ENCODE data around the gene ITPR2.
A peak's percentile ranks its signal among the peaks of the same experiment; 100 is the strongest.

The ITPR2 gene

DNA sequence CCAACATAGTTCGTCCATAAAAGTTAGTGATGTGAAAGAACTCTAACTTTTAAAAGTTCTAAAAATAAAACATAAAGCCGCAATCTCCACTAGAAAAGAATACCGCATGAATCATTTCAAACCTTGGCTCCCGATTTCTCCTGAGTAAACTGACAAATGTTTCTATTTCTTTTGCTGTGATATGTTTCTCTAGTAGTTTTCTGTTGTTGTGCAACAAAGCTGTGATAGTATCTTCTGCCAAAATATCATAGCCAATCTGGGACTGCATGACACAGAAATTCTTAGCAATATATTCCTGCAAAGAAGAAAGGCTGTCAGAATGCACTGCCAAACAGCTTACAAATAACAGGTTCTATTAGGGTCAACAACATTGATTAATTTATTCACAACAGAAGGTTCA lies 174.0 kb downstream of the ITPR2 start:
- TF ChIP-seq, protein P1, sequence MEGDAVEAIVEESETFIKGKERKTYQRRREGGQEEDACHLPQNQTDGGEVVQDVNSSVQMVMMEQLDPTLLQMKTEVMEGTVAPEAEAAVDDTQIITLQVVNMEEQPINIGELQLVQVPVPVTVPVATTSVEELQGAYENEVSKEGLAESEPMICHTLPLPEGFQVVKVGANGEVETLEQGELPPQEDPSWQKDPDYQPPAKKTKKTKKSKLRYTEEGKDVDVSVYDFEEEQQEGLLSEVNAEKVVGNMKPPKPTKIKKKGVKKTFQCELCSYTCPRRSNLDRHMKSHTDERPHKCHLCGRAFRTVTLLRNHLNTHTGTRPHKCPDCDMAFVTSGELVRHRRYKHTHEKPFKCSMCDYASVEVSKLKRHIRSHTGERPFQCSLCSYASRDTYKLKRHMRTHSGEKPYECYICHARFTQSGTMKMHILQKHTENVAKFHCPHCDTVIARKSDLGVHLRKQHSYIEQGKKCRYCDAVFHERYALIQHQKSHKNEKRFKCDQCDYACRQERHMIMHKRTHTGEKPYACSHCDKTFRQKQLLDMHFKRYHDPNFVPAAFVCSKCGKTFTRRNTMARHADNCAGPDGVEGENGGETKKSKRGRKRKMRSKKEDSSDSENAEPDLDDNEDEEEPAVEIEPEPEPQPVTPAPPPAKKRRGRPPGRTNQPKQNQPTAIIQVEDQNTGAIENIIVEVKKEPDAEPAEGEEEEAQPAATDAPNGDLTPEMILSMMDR (IDR thresholded peaks at IDR 0.05; ENCODE audit: borderline replicate concordance, insufficient read depth, low read depth, low read length), result no peak
- H3K4me3 ChIP-seq (ENCODE audit: low read depth, low read length), result no peak overlapping the region

DNA sequence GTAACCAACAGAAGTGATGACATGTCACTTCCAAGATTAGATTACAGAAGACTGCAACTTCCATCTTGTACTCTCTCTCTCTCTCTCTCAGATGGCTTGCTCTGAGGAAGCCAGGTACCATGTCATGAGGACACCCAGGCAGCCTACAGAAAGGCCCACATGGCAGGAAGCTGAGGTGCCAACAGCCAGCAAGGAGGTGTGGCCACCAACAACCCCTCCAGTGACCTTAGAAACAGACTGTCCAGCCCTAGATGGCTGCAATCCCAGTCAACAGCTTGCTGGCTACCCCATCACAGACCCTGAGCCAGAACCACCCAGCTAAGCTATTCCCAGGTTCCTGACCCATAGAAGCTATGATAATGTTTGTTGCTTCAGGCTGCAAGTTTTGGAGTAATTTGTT lies 178.4 kb downstream of the ITPR2 start:
- TF ChIP-seq, protein P1 (IDR thresholded peaks at IDR 0.05; ENCODE audit: borderline replicate concordance, insufficient read depth, low read depth, low read length), result no peak

DNA sequence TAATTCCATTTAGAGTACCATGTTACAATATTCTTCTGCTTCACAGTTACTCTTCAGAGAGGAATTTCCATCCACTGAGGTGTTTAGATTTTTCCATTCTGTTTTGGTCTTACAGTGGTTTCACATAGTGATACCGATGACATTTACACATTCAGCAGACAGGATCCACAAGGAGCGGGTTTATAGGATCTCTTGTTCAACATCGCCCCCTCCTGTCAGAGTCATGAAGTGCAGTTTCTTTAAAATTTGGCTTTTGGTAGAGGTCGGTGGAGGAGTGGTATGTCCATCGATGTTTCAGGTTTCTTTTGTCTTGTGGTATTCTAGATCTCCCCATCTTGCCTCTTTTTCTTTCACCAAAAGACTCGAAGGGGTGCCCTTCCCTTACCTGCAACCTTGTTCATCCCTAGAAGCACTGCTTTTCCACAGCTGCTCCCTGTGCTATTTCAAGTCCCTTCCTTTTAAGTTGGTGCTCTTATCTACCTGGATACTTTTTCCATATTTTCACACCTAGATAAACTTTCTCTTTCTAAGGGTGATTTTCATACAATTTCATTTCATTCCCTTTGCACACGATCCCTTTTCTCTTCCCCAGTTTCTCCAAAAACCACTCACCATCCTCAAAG lies 181.3 kb downstream of the ITPR2 start:
- no peak overlapping the region for H3K4me3 ChIP-seq (ENCODE audit: low read depth, low read length)
- TF ChIP-seq, protein P1 (IDR thresholded peaks at IDR 0.05; ENCODE audit: borderline replicate concordance, insufficient read depth, low read depth, low read length), result peak; percentile 58; the same call in 1 of the 2 replicates

More for the DNA sequence above, 178.4 kb downstream of the ITPR2 start:
- H3K4me3 ChIP-seq (ENCODE audit: low read depth, low read length), result no peak overlapping the region

DNA sequence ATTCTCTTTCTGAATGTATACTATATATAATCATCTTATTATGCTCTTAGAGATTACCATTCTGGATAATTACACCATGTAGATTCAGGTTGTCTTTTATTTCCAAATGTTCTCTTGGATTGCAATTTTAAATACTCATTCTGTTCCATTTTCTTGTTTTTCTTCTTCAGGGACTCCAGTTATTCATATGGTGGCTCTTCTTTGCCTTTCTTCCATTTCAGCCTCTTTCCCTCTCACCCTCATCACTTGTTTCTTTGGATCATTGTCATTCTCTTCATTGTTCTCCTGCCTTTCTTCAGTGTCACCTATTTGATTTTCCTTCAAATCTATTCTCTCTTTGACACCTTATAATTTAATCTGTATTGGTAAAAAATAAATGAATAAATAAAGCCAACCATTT lies 182.0 kb downstream of the ITPR2 start:
- H3K4me3 ChIP-seq (ENCODE audit: low read depth, low read length), result no peak overlapping the region
- TF ChIP-seq, protein P1 (IDR thresholded peaks at IDR 0.05; ENCODE audit: borderline replicate concordance, insufficient read depth, low read depth, low read length), result no peak

DNA sequence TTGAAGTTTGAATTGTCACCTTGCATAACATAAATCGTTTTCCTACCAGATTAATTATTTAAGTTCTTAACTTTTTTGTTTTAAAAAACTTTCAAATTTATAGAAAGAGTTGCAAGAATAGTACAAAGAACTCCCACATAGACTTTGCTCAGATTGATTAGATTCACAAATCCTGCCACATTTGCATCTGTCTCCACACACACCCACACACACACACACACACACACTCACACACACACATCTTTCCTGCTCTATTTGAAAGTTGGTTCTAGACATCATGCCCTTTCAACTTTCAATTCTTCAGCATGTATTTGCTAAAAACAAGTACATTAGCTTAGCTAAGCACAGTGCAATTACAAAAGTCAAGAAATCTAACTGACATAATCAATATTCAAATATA lies 184.0 kb downstream of the ITPR2 start:
- H3K4me3 ChIP-seq (ENCODE audit: low read depth, low read length), result no peak overlapping the region

DNA sequence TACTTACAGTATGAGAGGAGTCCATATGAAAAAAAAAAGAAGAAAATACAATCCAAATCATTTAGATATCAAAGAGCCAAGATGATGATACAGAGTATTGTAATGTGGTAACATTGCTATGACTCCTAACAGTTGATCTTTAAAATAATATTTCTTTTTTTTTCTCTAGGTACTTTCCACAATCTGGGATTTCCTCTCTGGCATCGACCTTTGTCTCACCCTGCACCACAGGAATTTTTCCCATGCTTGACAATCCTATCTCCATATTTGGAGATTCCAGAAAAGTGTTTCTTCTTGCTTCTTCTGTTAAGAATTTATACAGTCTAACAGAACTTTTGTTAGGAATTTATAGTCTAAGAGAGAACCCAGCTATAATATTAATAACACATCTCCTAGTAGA lies 184.4 kb downstream of the ITPR2 start:
- TF ChIP-seq, protein P1 (IDR thresholded peaks at IDR 0.05; ENCODE audit: borderline replicate concordance, insufficient read depth, low read depth, low read length), result no peak
- no peak overlapping the region for H3K4me3 ChIP-seq (ENCODE audit: low read depth, low read length)

More for the DNA sequence above, 184.0 kb downstream of the ITPR2 start:
- TF ChIP-seq, protein P1 (IDR thresholded peaks at IDR 0.05; ENCODE audit: borderline replicate concordance, insufficient read depth, low read depth, low read length), result no peak

DNA sequence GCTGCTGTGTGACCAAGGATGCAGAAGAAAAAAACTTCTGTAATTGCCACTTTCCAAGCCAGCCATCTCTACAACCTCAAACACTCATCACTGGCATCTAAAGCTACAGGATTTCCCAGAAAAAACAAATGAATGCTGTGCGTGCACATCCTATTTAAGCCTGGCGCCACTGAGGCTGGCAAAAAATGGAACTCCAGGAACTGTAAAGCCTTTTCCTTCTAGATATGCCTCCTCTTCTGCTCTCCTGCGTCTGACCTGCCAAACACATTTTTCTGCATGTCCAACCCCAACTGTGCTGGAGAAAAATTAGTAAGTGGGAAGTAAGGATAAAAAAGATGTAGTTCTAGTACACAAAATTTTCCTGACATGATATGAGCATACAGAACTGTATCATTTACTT lies 184.9 kb downstream of the ITPR2 start:
- H3K4me3 ChIP-seq (ENCODE audit: low read depth, low read length), result no peak overlapping the region
- TF ChIP-seq, protein P1 (IDR thresholded peaks at IDR 0.05; ENCODE audit: borderline replicate concordance, insufficient read depth, low read depth, low read length), result no peak

All from GM12875 (cell line).